CD8-positive, alpha-beta memory T cell (primary cell): Measurements from ENCODE around the gene ALPL. TPM values are rescaled to one million over a fixed set of nuclear protein-coding genes. Genes with fewer than 3 reads are reported as not detected.

Experiments used
- CTCF ChIA-PET: fragments of 350-600 bp; sonication (Branson Sonifier 250); formaldehyde crosslinking; loops from one replicate; lab custom pipeline; 2021; ENCODE audit warnings: antibody characterized with exemption; lab: Charles Lee
- POLR2A ChIA-PET: fragments of 350-600 bp; sonication (Branson Sonifier 250); formaldehyde crosslinking; loops from one replicate; lab custom pipeline; 2021; ENCODE audit warnings: antibody characterized with exemption; lab: Charles Lee
- DNase-seq, 5 donors: peaks; one replicate each; pipeline versions ENCODE4 v3.0.0 to v3.0.0-alpha.2; 2020 to 2022; ENCODE audit warnings: mixed read lengths in 1 of 5
- H3K27ac ChIP-seq: one replicate; pipeline ENCODE4 v1.7.0; 2013; ENCODE audit warnings: low read depth, mild to moderate bottlenecking, low read length, moderate library complexity
- H3K27me3 ChIP-seq: 2 replicates; pipeline ENCODE4 v1.7.0; 2013; ENCODE audit warnings: low read length, mild to moderate bottlenecking; ENCODE audit not compliant: insufficient read depth, poor library complexity, severe bottlenecking
- H3K36me3 ChIP-seq: 2 replicates; pipeline ENCODE4 v1.7.0; 2013; ENCODE audit warnings: mild to moderate bottlenecking, low read length, moderate library complexity; ENCODE audit not compliant: insufficient read depth
- H3K4me1 ChIP-seq: 2 replicates; pipeline ENCODE4 v1.7.0; 2013; ENCODE audit warnings: mild to moderate bottlenecking, low read length, moderate library complexity; ENCODE audit not compliant: insufficient read depth
- H3K4me3 ChIP-seq: 2 replicates; pipeline ENCODE4 v1.7.0; 2013; ENCODE audit warnings: mild to moderate bottlenecking, low read length
- H3K9me3 ChIP-seq: 2 replicates; pipeline ENCODE4 v1.7.0; 2013; ENCODE audit warnings: mild to moderate bottlenecking, low read length
- H3K27ac Mint-ChIP-seq, 8 donors: one replicate each; pipeline ENCODE4 v1.8.0; 2020 to 2021; ENCODE audit warnings: mixed read lengths in 8 of 8, mild to moderate bottlenecking in 6 of 8, inconsistent platforms in 3 of 8, moderate library complexity in 3 of 8
- H3K27me3 Mint-ChIP-seq, 2 donors: one replicate each; pipeline ENCODE4 v1.8.0; 2020 to 2021; ENCODE audit warnings: mixed read lengths in 2 of 2, mild to moderate bottlenecking in 1 of 2, moderate library complexity in 1 of 2
- H3K36me3 Mint-ChIP-seq, 3 donors: one replicate each; pipeline ENCODE4 v1.8.0; 2020 to 2021; ENCODE audit warnings: mixed read lengths in 3 of 3, inconsistent platforms in 1 of 3, mild to moderate bottlenecking in 1 of 3
- H3K4me1 Mint-ChIP-seq, 3 donors: one replicate each; pipeline ENCODE4 v1.8.0; 2020 to 2021; ENCODE audit warnings: mixed read lengths in 3 of 3, inconsistent platforms in 1 of 3, mild to moderate bottlenecking in 1 of 3
- H3K4me3 Mint-ChIP-seq, 7 donors: one replicate each; pipeline ENCODE4 v1.8.0; 2020 to 2021; ENCODE audit warnings: mixed read lengths in 7 of 7, mild to moderate bottlenecking in 6 of 7, moderate library complexity in 4 of 7, inconsistent platforms in 2 of 7
- H3K9me3 Mint-ChIP-seq, 5 donors: one replicate each; pipeline ENCODE4 v1.8.0; 2020 to 2022; ENCODE audit warnings: mixed read lengths in 5 of 5, mild to moderate bottlenecking in 3 of 5, moderate library complexity in 2 of 5, inconsistent platforms in 1 of 5
- polyA plus RNA-seq: library from polyadenylated mRNA; unstranded; fragments of 300-500 nt; fragmentation: Illumina TruSeq; gene quantifications from one replicate; pipeline ENCODE4 v1.2.3, GENCODE V29; 2021
- total RNA-seq, 2 experiments: library from RNA; stranded (reverse); gene quantifications; one replicate each; pipeline ENCODE4 v1.2.3, GENCODE V29; 2021

Gene ALPL
- total and polyA plus RNA-seq, 3 experiments from 2014 or later: not detected

- no peak for DNase-seq
- H3K4me1 Mint-ChIP-seq: peaks cover 0 to 4% (median 0%) of the 10 kb centered on the region in 3 donors
- peaks cover 9 to 29% of the 10 kb centered on the region in 2 donors for H3K27me3 Mint-ChIP-seq
- Histone ChIP-seq H3K4me3 (no peak overlapping the region), H3K4me1 (no peaks in the 10 kb centered on the region), H3K36me3 (no peaks in the 10 kb centered on the region), H3K9me3 (no peaks in the 10 kb centered on the region), H3K27ac (no peak overlapping the region), H3K27me3 (no peaks in the 10 kb centered on the region)
- H3K27ac Mint-ChIP-seq: no peak overlapping the region
- H3K36me3 Mint-ChIP-seq: no peaks in the 10 kb centered on the region
- POLR2A ChIA-PET: no interaction called here
- CTCF ChIA-PET: no interaction called here
- no peak overlapping the region for H3K4me3 Mint-ChIP-seq
- no peaks in the 10 kb centered on the region for H3K9me3 Mint-ChIP-seq
Observed at GRCh38 chr1:21586222-21586621, 77.0 kb downstream of the ALPL start.

GRCh38 chr1:21586846-21587601, 77.8 kb downstream of the ALPL start:
- no peaks in the 10 kb centered on the region for H3K9me3 ChIP-seq
- CTCF ChIA-PET: interaction anchor here (1.2 kb wide), 1 partner anchor 18 kb away, joined by 3 read pairs; no protein-coding TSS in a partner anchor

GRCh38 chr1:21587602-21587953, 78.4 kb downstream of the ALPL start:
- no peak overlapping the region for H3K4me3 ChIP-seq
- H3K27ac Mint-ChIP-seq: peak overlapping the region in 1 of 8 donors; percentile 33
- no peaks in the 10 kb centered on the region for H3K36me3 Mint-ChIP-seq
- H3K9me3 Mint-ChIP-seq: no peaks in the 10 kb centered on the region
- H3K27ac ChIP-seq: no peak overlapping the region
- H3K27me3 Mint-ChIP-seq: peaks cover 9 to 35% of the 10 kb centered on the region in 2 donors
- ChIA-PET POLR2A (no interaction called here), CTCF (interaction anchor here (1.2 kb wide), 1 partner anchor 19 kb away, joined by 3 read pairs; no protein-coding TSS in a partner anchor)
- no peak for DNase-seq
- H3K4me3 Mint-ChIP-seq: no peak overlapping the region
- no peaks in the 10 kb centered on the region for H3K9me3 ChIP-seq
- H3K4me1 ChIP-seq: no peaks in the 10 kb centered on the region
- H3K4me1 Mint-ChIP-seq: peaks cover 0 to 4% (median 0%) of the 10 kb centered on the region in 3 donors
- H3K36me3 ChIP-seq: no peaks in the 10 kb centered on the region
- H3K27me3 ChIP-seq: no peaks in the 10 kb centered on the region

More at GRCh38 chr1:21586846-21587601, 77.8 kb downstream of the ALPL start:
- Mint-ChIP-seq H3K27me3 (peaks cover 9 to 31% of the 10 kb centered on the region in 2 donors), H3K27ac (no peak overlapping the region), H3K4me1 (peaks cover 0 to 4% (median 0%) of the 10 kb centered on the region in 3 donors), H3K9me3 (no peaks in the 10 kb centered on the region), H3K36me3 (no peaks in the 10 kb centered on the region), H3K4me3 (no peak overlapping the region)
- no peak overlapping the region for H3K4me3 ChIP-seq
- no peak overlapping the region for H3K27ac ChIP-seq
- H3K36me3 ChIP-seq: no peaks in the 10 kb centered on the region
- H3K4me1 ChIP-seq: no peaks in the 10 kb centered on the region
- POLR2A ChIA-PET: no interaction called here
- DNase-seq: no peak
- no peaks in the 10 kb centered on the region for H3K27me3 ChIP-seq

- no peak for DNase-seq
- Histone ChIP-seq H3K36me3 (no peaks in the 10 kb centered on the region), H3K27me3 (no peaks in the 10 kb centered on the region), H3K9me3 (no peaks in the 10 kb centered on the region), H3K27ac (no peak overlapping the region), H3K4me1 (no peaks in the 10 kb centered on the region), H3K4me3 (no peak overlapping the region)
- Mint-ChIP-seq H3K9me3 (no peaks in the 10 kb centered on the region), H3K4me1 (peaks cover 0 to 4% (median 0%) of the 10 kb centered on the region in 3 donors), H3K4me3 (no peak overlapping the region), H3K36me3 (no peaks in the 10 kb centered on the region), H3K27ac (no peak overlapping the region), H3K27me3 (peaks cover 7 to 29% of the 10 kb centered on the region in 2 donors)
- CTCF ChIA-PET: no interaction called here
- POLR2A ChIA-PET: no interaction called here
Observed at GRCh38 chr1:21589618-21590017, 80.4 kb downstream of the ALPL start.

- no peak overlapping the region for H3K4me3 ChIP-seq
- DNase-seq: no peak
- Mint-ChIP-seq H3K36me3 (no peaks in the 10 kb centered on the region), H3K27ac (no peak overlapping the region), H3K27me3 (peaks cover 7 to 24% of the 10 kb centered on the region in 2 donors), H3K4me1 (peaks cover 0 to 4% (median 0%) of the 10 kb centered on the region in 3 donors), H3K4me3 (no peak overlapping the region), H3K9me3 (no peaks in the 10 kb centered on the region)
- POLR2A ChIA-PET: no interaction called here
- H3K27ac ChIP-seq: no peak overlapping the region
- no peaks in the 10 kb centered on the region for H3K9me3 ChIP-seq
- CTCF ChIA-PET: no interaction called here
- H3K27me3 ChIP-seq: no peaks in the 10 kb centered on the region
- no peaks in the 10 kb centered on the region for H3K36me3 ChIP-seq
- H3K4me1 ChIP-seq: no peaks in the 10 kb centered on the region
Observed at GRCh38 chr1:21590126-21590880, 81.1 kb downstream of the ALPL start.

- Histone ChIP-seq H3K9me3 (no peaks in the 10 kb centered on the region), H3K36me3 (no peaks in the 10 kb centered on the region), H3K4me1 (no peaks in the 10 kb centered on the region), H3K4me3 (no peak overlapping the region), H3K27me3 (no peaks in the 10 kb centered on the region), H3K27ac (no peak overlapping the region)
- Mint-ChIP-seq H3K36me3 (no peaks in the 10 kb centered on the region), H3K27ac (no peak overlapping the region), H3K4me3 (no peak overlapping the region), H3K27me3 (peaks cover 7 to 24% of the 10 kb centered on the region in 2 donors), H3K4me1 (peaks cover 0 to 4% (median 0%) of the 10 kb centered on the region in 3 donors), H3K9me3 (no peaks in the 10 kb centered on the region)
- ChIA-PET CTCF (no interaction called here), POLR2A (no interaction called here)
- no peak for DNase-seq
Observed at GRCh38 chr1:21590934-21591333, 81.7 kb downstream of the ALPL start.

GRCh38 chr1:21592086-21592865, 83.1 kb downstream of the ALPL start:
- ChIA-PET CTCF (no interaction called here), POLR2A (no interaction called here)
- DNase-seq: no peak
- Histone ChIP-seq H3K4me1 (no peaks in the 10 kb centered on the region), H3K36me3 (no peaks in the 10 kb centered on the region), H3K27me3 (no peaks in the 10 kb centered on the region), H3K27ac (no peak overlapping the region), H3K9me3 (no peaks in the 10 kb centered on the region), H3K4me3 (no peak overlapping the region)
- Mint-ChIP-seq H3K27ac (peak overlapping the region in 1 of 8 donors; percentile 64), H3K27me3 (peaks cover 1 to 23% of the 10 kb centered on the region in 2 donors), H3K4me1 (peaks cover 0 to 4% (median 0%) of the 10 kb centered on the region in 3 donors), H3K9me3 (no peaks in the 10 kb centered on the region), H3K4me3 (no peak overlapping the region), H3K36me3 (no peaks in the 10 kb centered on the region)
